Effector memory CD4-positive, alpha-beta T cell (primary cell): Measurements from ENCODE around the gene GTF3C5.
"Not testable (repeated sequence)": the region's sequence is repeated elsewhere in the genome, so short reads cannot be mapped to it uniquely, and the experiment has no call there.

Experiments
- DNase-seq, 3 donors: peaks; one replicate each; pipeline ENCODE4 v3.0.0-alpha.2; 2020
- H3K27ac ChIP-seq: 2 replicates; pipeline ENCODE4 v1.7.0; 2013; ENCODE audit warnings: mild to moderate bottlenecking, low read length, moderate library complexity; ENCODE audit not compliant: insufficient read depth, poor library complexity, severe bottlenecking
- H3K27me3 ChIP-seq: replicated peaks from 2 replicates; pipeline ENCODE4 v1.7.0; 2013; ENCODE audit warnings: mild to moderate bottlenecking, low read length; ENCODE audit not compliant: insufficient read depth, control insufficient read depth, poor library complexity, severe bottlenecking
- H3K36me3 ChIP-seq: 2 replicates; pipeline ENCODE4 v1.7.0; 2013; ENCODE audit warnings: mild to moderate bottlenecking, low read length, moderate library complexity; ENCODE audit not compliant: control insufficient read depth, insufficient read depth
- H3K4me1 ChIP-seq: 2 replicates; pipeline ENCODE4 v1.7.0; 2013; ENCODE audit warnings: low read length, mild to moderate bottlenecking; ENCODE audit not compliant: control insufficient read depth, insufficient read depth, poor library complexity, severe bottlenecking
- H3K4me3 ChIP-seq: 2 replicates; pipeline ENCODE4 v1.7.0; 2013; ENCODE audit warnings: low read length, low read depth, mild to moderate bottlenecking; ENCODE audit not compliant: insufficient read depth, poor library complexity, severe bottlenecking
- H3K9me3 ChIP-seq: 2 replicates; pipeline ENCODE4 v1.7.0; 2013; ENCODE audit warnings: mild to moderate bottlenecking, low read length, moderate library complexity; ENCODE audit not compliant: control insufficient read depth

Gene GTF3C5

GRCh38 chr9:132995879-132996278 is 34.9 kb upstream of the GTF3C5 start:
- DNase-seq = no peak
- Histone ChIP-seq H3K4me1 (no peaks in the 10 kb centered on the region), H3K36me3 (no peaks in the 10 kb centered on the region), H3K27me3 (peaks cover 6% of the 10 kb centered on the region), H3K27ac (no peak overlapping the region), H3K9me3 (no peaks in the 10 kb centered on the region), H3K4me3 (no peak overlapping the region)

GRCh38 chr9:132996526-132996925 is 34.3 kb upstream of the GTF3C5 start:
- Histone ChIP-seq H3K4me3 (no peak overlapping the region), H3K27me3 (peaks cover 6% of the 10 kb centered on the region), H3K36me3 (no peaks in the 10 kb centered on the region), H3K27ac (no peak overlapping the region), H3K9me3 (no peaks in the 10 kb centered on the region), H3K4me1 (no peaks in the 10 kb centered on the region)
- no peak for DNase-seq

- no peaks in the 10 kb centered on the region for H3K9me3 ChIP-seq
- DNase-seq = no peak
- no peaks in the 10 kb centered on the region for H3K4me1 ChIP-seq
- no peak overlapping the region for H3K27ac ChIP-seq
- H3K4me3 ChIP-seq = no peak overlapping the region
- H3K36me3 ChIP-seq = no peaks in the 10 kb centered on the region
- peaks cover 6% of the 10 kb centered on the region for H3K27me3 ChIP-seq
Measured at GRCh38 chr9:132997591-132997990, 33.2 kb upstream of the GTF3C5 start.

- H3K27ac ChIP-seq, H3K4me1 ChIP-seq, H3K36me3 ChIP-seq, H3K27me3 ChIP-seq, H3K4me3 ChIP-seq, DNase-seq, H3K9me3 ChIP-seq: not testable (repeated sequence)
Measured at GRCh38 chr9:132998221-132998620, 32.6 kb upstream of the GTF3C5 start.

GRCh38 chr9:132998831-132999635 is 31.8 kb upstream of the GTF3C5 start:
- peaks cover 6% of the 10 kb centered on the region for H3K27me3 ChIP-seq
- no peak overlapping the region for H3K4me3 ChIP-seq
- no peak for DNase-seq
- H3K4me1 ChIP-seq = no peaks in the 10 kb centered on the region
- H3K9me3 ChIP-seq = no peaks in the 10 kb centered on the region
- no peaks in the 10 kb centered on the region for H3K36me3 ChIP-seq
- H3K27ac ChIP-seq = no peak overlapping the region

- no peak for DNase-seq
- Histone ChIP-seq H3K27ac (no peak overlapping the region), H3K36me3 (no peaks in the 10 kb centered on the region), H3K4me3 (no peak overlapping the region), H3K9me3 (no peaks in the 10 kb centered on the region), H3K4me1 (no peaks in the 10 kb centered on the region), H3K27me3 (peaks cover 10% of the 10 kb centered on the region)
Measured at GRCh38 chr9:133002147-133003070, 28.4 kb upstream of the GTF3C5 start.

- Histone ChIP-seq H3K4me3 (no peak overlapping the region), H3K27me3 (peaks cover 10% of the 10 kb centered on the region), H3K9me3 (no peaks in the 10 kb centered on the region), H3K4me1 (no peaks in the 10 kb centered on the region), H3K27ac (no peak overlapping the region), H3K36me3 (no peaks in the 10 kb centered on the region)
- no peak for DNase-seq
Measured at GRCh38 chr9:133003071-133003461, 27.7 kb upstream of the GTF3C5 start.

- Histone ChIP-seq H3K27ac (no peak overlapping the region), H3K36me3 (no peaks in the 10 kb centered on the region), H3K27me3 (peaks cover 10% of the 10 kb centered on the region), H3K4me3 (no peak overlapping the region), H3K4me1 (no peaks in the 10 kb centered on the region), H3K9me3 (no peaks in the 10 kb centered on the region)
- DNase-seq = no peak
Measured at GRCh38 chr9:133003671-133004090, 27.1 kb upstream of the GTF3C5 start.

- DNase-seq = no peak
Measured at GRCh38 chr9:133004091-133004998, 26.5 kb upstream of the GTF3C5 start.

More at GRCh38 chr9:133004091-133004998, 26.5 kb upstream of the GTF3C5 start:
- Histone ChIP-seq H3K4me3 (no peak overlapping the region), H3K27me3 (peaks cover 10% of the 10 kb centered on the region), H3K9me3 (no peaks in the 10 kb centered on the region), H3K4me1 (no peaks in the 10 kb centered on the region), H3K36me3 (no peaks in the 10 kb centered on the region), H3K27ac (no peak overlapping the region)
